DMS53 treated with DMSO at 0.1 percent for 48 hours (cell line): Measurements from ENCODE around the gene SERPINA12.
"Not testable (repeated sequence)": the region's sequence is repeated elsewhere in the genome, so short reads cannot be mapped to it uniquely, and the experiment has no call there.

Experiments
- DNase-seq: peaks from one replicate; lab custom pipeline; 2025; ENCODE audit not compliant: unreplicated experiment; lab: John Stamatoyannopoulos, UW

SERPINA12 gene

DNA sequence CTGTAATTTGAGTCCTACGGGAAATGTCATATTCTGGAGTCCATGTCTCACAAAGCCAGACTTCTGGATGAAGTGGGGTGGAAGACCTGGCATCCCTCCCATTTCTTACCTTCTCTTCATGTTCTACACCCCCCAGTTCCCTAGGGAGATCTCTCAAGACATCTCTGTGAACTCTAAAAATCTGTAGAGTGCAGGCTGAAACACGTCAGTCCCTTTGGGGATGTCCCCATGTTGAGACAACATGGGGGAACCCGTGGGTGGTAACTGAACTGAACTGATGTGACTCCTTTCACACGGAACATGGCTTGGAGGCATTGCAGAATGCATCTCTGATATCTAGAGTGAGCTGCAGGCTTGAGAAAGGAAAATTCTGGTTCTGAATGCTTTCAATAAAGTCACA lies 15.2 kb downstream of the SERPINA12 start:
- no peak for DNase-seq

DNA sequence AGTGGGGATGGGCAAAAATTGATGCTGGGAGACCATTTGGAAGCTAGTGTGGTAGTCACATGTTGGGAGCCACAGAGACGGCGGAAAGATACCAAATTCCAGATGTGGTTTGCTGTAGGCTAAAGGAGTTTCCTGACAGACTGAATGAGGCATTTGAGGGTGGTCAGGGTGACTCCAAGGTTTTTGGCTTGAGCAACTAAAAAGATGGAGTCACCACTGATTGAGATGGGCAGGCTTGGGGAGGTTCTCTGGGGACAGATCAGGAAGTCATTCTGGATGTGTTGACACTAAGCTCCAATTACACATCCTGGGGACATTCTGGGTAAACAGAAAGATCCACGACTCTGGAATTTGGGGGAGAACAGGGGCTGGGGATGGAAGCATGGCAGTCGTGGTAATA lies 17.8 kb downstream of the SERPINA12 start:
- no peak for DNase-seq

DNA sequence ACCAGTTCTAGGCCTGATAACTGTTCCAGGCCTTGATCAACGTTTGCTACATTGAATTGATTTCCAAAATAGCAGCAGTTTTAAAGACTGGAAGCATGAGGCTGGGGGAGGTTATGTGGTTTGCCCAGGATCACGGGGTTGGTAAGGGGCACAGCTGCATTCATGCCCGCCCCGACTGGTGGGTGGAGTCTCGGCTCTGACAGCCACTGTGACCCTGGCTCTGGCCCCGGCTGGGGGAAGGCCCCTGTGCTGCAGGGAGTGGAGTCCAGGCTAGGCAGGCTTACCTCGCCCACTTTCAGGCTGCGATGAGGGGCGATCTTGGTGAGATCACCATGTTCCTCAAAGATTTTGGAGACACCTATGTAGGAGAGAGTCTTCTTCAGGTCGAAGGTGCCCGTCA lies 19.9 kb downstream of the SERPINA12 start:
- no peak for DNase-seq

DNA sequence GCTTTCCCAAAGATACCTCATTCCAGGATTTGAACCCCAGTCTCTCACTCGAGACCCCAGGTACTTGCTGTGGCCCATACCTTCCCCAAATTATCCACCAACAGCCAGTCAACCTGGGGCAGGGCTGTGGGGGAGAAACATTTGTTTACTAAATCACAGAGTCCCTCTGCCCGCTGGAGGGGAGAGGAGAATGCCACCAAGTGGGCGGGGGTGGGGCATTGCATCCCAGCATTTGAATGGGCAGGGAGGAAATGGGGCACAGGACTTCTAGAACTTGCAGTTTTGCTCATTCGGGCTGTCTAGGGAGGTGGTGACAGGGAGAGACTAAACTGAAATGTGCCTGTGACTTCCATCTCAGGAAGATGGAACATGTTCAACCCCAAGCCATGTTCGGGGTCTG lies 22.4 kb downstream of the SERPINA12 start:
- DNase-seq: no peak

DNA sequence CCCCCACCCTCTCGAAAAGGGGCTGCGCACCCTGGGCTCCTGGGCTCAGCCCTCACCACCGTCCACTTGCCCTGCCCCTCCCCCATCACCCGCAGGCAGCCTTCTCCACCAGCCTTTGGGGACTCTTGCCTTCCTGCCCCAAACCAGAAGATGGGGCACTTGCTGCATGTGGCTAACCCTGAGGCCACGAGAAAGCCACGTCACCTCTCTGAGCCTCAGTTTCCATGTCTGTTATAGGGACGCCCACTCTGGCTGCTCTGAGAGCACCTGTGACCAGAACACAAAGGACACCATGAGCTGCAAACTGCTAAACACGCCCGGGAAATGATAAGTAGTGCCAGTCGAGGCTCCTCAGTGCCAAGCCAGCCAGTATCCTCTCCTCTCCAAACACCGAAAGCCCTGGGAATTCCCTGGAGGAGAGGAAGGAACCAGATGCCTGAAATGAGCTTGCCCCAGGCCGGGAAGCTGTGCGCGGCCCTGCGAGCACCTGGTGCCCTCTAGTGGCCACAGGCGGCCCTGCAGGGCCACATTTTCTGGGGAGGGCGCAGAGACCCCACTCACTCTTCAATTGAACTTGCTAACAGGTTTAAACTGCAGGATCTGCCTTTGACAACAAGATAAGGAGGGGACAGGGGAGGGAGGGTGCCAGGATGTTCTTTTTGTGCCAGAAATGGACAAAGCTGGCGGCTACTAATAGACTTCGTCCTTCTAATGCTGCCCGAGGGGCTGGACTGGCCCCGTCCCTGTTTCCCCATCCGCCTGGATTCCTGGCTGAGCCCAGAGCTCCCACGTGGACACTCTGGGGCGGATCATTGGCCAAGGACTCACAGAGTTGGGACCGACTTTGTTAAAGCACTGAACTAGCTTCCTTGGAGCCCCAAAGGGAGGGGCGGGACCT lies 23.1 kb downstream of the SERPINA12 start:
- DNase-seq: no peak

DNA sequence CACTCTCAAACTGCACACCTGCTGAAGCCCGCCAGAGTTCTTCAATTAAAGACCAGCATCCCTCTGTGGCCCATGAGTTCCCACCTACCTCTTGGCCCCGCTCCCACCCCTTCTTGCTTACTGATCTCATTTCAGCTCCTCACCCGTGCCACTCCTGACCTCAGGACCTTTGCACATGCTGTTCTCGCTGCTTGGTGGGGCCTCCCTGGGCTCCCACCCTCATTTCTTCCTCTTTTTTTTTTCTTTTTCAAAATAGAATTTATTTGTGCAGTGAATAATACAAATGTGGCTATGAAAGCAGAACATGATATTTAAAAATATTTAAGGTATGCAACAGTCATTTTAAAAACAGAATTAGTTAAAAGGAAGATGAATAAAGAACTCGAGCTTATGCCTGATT lies 24.8 kb downstream of the SERPINA12 start:
- DNase-seq: no peak

DNA sequence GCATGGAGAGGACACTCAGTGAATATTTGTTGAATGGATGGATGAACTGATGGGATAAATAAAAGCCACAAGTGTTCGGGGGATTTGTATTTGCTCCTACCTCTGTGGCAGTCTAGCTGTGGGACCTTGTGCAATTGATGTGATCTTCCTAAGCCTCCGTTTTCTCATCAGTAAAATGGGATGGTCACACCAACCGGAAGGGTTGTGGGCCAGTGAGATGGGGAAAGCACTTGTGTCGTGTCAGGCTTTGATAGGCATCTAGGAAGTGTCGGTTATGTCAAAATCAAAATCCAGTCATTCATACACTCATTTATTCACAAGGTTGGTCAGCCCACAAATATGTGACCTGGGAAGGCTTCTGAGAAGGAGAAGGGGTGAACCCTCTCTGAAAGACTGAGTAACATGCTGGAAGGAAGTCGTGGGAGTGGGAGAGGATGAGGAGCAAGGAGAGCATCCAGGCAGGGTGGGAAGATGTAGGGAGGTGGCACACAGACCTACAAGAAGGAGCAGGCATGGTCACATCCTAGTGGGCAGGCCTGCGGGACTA lies 25.5 kb downstream of the SERPINA12 start:
- DNase-seq: no peak

DNA sequence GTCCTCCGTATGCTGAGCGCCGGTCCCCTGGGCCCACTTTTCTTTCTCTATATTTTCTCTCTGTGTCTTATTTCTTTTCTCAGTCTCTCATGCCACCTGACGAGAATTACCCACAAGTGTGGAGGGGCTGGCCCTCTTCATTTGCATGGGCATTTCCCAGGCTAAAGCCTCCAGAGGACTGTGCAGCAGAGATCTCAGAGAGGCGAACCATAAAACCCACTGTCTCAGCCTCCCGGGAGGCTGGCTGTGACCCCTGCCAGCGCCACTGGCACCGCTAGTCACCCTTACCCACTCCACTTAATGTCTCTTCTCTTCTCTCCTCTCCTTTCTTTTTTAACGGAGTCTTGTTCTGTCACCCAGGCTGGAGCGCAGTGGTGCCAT lies 26.2 kb downstream of the SERPINA12 start:
- no peak for DNase-seq

DNA sequence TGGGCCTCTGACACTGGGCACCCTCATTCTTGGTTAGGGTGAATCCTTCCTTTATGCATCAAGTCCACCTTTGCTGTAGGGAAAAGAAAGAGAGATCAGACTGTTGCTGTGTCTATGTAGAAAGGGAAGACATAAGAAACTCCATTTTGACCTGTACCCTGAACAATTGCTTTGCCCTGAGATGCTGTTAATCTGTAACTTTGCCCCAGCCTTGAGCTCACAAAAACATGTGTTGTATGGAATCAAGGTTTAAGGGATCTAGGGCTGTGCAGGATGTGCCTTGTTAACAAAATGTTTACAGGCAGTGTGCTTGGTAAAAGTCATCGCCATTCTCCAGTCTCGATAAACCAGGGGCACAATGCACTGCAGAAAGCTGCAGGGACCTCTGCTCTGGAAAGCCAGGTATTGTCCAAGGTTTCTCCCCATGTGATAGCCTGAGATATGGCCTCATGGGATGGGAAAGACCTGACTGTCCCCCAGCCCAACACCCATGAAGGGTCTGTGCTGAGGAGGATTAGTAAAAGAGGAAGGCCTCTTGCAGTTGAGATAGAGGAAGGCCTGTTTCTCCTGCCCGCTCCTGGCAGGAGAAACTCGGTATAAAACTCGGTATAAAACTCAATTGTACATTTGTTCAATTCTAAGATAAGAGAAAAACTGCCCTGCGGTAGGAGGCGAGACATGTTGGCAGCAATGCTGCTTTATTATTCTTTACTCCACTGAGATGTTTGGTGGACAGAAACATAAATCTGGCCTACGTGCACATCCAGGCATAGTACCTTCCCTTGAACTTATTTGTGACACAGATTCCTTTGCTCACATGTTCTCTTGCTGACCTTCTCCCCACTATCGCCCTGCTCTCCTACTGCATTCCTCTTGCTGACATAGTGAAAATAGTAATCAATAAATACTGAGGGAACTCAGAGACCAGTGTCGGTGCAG lies 26.9 kb downstream of the SERPINA12 start:
- not testable (repeated sequence) for DNase-seq

DNA sequence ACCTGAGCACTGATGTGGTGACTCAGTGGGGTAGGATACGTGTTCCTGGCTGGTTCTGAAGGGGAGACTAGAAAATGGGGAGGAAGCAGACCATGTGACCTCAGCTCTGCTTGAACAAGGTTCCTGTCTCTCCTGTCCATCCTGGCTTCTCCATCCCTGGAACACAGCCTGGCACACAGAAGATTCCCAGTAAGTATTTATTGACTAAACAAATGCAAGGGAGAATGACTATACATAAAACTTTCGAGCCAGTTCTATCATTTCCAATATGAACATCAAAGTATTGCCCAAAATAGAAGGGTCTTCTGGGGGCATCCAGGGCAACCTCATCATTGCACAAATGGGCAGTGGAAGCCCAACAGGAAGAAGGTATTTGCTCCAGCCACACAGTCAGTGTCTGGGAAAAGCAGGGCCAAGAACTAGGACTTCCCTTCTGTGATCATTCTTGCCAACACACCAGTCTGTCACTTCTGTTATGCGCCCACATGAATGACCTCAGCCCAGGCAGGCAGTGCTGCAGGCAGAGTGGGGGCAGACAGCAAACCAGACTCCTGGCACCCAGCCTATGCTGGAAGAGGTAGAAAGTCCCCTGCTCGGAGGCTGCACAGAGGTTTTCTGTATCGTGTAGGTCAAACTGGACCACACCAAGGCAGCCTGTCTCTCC lies 27.7 kb downstream of the SERPINA12 start:
- no peak for DNase-seq

DNA sequence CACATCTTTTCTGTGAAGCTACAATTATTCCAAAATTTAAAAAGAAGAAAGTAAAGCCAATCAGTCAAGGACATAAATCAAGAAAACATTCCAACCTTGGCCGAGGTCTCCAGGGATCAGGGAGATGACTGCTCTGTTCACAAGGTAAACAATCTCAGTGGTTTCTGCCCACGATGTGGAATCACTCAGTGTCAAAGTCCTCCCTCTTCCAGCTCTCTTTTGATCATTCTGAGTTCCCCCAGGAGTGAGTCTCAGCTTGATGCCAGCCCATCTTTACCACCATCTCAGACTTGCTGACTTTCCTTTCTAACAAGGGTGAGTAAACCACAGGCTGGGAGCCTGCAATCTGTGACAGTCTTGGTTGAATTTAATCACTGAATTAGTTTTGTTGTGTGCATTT lies 28.5 kb downstream of the SERPINA12 start:
- DNase-seq: no peak

DNA sequence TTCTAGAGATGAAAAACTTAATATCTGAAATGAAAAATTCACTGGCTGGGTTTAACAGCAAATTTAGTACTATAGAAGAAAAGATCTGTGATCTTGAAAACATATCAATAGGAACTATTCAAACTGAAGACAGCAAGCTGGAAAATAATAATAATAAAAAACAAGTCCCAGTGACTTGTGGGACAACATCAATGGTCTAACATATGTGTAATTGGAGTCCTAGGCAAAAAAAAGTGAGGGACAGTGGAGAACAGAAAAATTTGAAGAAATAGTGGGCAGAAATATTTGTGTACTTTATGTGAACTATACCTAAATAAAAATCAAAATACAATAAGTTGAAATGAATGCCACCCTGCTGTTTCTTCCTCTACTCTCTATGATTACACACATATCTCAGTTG lies 30.8 kb downstream of the SERPINA12 start:
- no peak for DNase-seq

DNA sequence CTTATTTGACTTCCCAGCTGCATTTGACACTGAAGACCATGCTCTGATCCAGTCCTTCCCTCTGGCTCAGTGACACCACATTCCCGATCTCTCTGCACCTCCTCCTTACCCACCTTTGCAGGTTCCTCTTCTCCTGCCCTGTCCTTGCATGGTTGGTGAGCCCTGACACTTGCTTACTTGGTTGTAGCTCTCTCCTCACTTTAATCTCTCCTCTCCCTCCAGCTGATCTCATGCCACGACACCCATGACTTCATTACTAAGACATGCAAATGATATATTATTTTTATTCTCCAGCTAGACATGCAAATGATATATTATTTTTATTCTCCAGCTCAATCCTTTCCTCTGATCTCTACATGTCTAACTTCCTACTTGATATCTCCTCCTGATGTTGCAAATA lies 33.2 kb downstream of the SERPINA12 start, which contains the start of gene SERPINA9:
Gene SERPINA9, minus strand, starts transcription at position 175 of the 400 bp plus-strand sequence. CDS start 6,357 bp downstream, outside the sequence.
- DNase-seq: no peak

DNA sequence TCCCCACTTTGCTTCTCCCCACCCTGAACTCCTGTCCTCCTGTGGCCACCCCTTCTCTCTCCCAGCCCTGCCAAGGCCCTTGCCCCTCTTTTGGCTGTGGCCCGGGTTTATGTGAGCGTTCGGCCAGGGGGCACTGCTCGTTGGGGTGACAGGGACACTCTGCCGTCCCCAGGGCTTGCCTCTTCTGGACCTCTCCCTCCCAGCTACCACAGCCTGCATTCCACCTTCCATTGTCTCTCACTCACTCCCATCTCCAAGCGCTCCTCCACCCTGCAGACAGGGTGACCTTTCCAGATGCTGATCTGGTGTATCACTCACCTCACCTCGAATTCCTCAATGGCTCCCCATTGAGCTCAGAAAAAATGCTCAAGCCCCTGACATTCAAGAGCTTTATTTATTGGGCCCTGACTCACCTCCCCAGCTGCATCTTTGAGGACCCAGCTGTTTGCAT lies 34.7 kb downstream of the SERPINA12 start:
- DNase-seq: no peak

DNA sequence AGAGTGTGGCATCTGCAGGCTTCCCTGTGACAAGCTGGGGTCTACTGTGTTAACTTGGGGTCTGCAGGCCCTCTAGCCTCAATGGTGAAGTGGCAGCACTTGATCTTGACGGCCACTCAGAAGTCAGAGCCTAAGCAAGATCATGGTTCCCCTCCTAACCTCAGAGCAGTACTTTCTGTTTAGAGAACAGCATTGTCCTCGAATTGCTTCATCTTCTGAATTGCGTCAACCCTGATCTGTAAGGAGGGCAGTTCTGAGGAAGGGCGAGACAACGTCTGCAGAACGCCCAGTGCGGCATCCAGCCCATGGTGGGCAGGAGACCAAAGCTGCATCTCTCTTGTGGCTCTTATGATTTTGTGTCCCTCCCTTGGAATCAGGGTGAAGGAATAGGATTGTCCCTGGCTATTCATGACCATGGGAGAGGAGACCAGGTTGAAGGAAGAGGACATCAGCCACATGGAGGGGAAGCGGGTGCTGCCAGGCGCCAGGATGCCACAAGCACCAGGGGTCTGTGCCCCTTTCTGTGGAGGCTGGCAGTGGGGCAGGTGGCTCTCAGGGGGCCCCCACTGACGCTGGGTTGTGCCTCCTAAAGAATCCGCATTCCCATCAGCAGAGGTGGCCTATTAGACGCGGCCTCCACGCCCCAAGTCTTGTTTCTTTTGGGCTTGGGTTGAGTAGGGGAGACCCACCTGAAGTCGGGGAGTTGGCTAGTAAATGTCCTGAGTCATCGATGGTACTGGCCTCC lies 35.4 kb downstream of the SERPINA12 start:
- DNase-seq: no peak

DNA sequence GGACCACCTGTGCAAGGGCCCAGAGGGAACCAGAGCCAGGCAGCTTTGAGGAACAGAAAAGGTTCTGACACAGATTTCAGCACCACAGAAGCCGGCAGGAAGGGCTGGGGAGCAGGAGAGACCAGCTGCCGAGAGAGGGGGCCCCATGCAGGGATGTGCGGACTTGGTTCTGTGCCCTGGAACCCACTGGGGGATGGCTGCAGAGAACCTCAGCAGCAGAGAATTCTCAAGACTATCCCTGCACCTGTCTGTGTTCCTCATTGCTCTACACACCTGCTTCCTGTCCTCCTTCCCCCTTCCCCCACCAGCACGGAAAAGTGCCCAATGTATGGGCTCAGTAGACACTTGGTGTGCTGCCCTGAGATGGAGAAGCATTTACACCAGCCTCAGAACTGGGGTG lies 36.4 kb downstream of the SERPINA12 start:
- DNase-seq: no peak

DNA sequence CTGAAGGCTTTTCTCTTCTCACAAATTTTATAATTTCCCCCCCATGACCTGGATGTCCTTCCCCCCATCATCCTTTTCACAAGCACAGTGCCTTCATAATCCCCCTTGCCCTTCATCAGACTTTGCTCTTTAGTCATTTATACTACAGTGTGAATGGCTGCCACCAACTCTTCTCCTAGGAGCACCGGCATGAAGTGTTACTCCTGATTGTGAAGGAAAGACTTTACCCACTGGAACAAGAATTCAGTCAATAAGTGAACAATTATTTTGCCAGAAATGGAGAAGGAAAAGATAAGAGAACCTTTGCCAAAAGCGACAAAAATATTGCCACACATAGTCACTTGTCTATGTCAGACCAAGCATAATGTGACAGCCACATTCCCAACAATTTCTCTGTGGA lies 38.2 kb downstream of the SERPINA12 start:
- no peak for DNase-seq

DNA sequence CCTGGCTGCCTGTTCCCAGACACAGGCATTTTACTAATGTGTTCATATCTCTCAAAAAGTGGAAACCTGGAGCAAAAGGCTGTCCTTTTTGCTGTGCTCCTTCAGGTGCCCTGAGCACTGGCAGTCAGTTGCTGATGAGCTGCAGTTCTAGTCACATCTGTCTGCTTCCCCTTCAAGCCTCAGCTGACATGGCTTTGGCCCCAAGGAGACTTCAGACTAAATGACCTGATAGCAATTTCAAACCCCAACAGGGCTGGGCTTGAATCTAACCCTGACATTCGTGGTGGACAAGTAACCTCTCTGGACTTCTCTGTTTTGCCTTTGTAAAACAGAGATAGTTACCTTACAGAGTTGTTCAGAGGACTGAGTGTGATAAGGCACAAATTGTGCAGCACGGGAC lies 39.0 kb downstream of the SERPINA12 start:
- DNase-seq: no peak

DNA sequence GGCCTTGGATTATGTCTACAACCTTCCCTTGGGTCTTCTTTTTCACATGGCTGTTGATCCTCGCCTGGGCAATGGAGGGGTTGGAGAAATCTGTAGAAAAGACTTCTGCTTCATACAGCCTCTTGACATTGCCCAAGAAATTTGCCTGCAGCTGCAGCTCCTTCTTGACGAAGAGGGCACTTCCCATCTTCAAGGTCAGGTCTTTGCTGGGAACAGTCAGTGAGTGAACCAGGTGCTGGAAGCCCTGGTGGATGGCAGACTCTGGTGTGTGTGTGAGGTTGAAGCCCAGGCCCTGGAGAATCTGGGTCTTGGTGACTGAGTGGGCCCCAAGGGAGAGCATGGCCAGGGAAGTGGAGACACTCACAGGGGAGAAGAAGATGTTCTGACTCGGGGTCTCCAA lies 40.0 kb downstream of the SERPINA12 start:
- DNase-seq: no peak
